Suprapubic skin (tissue), 3 donors: ENCODE results near the gene MMP28.

ENCODE experiments used
- EP300 ChIP-seq: sonication (generic); formaldehyde crosslinking; IDR thresholded peaks from one replicate; pipeline ENCODE4 v1.6.1; 2017; ENCODE audit warnings: antibody characterized with exemption
- POLR2A ChIP-seq, 2 donors: fragments of 450-650 bp; IDR thresholded peaks; one replicate each; pipeline ENCODE4 v1.6.1; 2017; ENCODE audit warnings: antibody characterized with exemption in 2 of 2, mild to moderate bottlenecking in 2 of 2, moderate library complexity in 2 of 2
- TF ChIP-seq, protein P1 (sequence below), 2 donors: fragments of 200-600 bp in 1 of 2; fragments of 450-650 bp in 1 of 2; sonication (generic) in 1 of 2; IDR thresholded peaks; one replicate each; pipeline ENCODE4 v1.5.1; 2016 to 2019; ENCODE audit warnings: antibody characterized with exemption in 2 of 2, mild to moderate bottlenecking in 1 of 2, moderate library complexity in 1 of 2

DNA sequence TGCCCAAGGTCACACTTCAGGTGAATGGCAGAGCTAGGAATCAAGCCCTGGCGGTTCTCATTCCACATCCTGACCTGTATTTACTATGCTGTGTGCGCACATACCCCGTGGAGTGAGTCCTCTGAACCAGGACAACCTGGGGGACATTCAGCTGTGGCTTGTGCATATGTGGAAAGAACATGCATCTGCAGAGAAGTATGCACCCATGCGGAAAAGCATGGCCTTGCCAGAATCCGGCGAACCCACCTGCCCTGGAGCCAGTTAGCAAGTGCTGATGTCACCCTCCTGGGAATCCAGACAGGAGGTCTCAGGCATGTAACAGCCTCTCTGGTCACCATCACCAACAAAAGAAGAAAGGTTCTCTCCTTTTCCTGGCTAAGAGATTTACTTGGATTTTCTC is 62.1 kb downstream of the MMP28 start:
- TF ChIP-seq, protein P1, sequence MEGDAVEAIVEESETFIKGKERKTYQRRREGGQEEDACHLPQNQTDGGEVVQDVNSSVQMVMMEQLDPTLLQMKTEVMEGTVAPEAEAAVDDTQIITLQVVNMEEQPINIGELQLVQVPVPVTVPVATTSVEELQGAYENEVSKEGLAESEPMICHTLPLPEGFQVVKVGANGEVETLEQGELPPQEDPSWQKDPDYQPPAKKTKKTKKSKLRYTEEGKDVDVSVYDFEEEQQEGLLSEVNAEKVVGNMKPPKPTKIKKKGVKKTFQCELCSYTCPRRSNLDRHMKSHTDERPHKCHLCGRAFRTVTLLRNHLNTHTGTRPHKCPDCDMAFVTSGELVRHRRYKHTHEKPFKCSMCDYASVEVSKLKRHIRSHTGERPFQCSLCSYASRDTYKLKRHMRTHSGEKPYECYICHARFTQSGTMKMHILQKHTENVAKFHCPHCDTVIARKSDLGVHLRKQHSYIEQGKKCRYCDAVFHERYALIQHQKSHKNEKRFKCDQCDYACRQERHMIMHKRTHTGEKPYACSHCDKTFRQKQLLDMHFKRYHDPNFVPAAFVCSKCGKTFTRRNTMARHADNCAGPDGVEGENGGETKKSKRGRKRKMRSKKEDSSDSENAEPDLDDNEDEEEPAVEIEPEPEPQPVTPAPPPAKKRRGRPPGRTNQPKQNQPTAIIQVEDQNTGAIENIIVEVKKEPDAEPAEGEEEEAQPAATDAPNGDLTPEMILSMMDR (IDR thresholded peaks at IDR 0.05), result no peak
- TF ChIP-seq POLR2A (IDR thresholded peaks at IDR 0.05) (no peak), EP300 (no peak)
